H9 (cell line): ENCODE data around the gene RCC1. TPM values are rescaled to one million over a fixed set of nuclear protein-coding genes. Genes with fewer than 3 reads are reported as not detected.

Source experiments
- DNase-seq: peaks from one replicate; pipeline ENCODE4 v3.0.0-alpha.2; 2017
- H2AFZ ChIP-seq: one replicate; pipeline ENCODE4 v1.6.1; 2013; ENCODE audit warnings: mild to moderate bottlenecking, low read length, control low read depth, moderate library complexity
- H2AK5ac ChIP-seq: 2 replicates; pipeline ENCODE4 v1.6.1; 2013; ENCODE audit warnings: low read length, control low read depth, mixed read lengths; ENCODE audit not compliant: insufficient read length
- H2BK120ac ChIP-seq: one replicate; pipeline ENCODE4 v1.6.1; 2013; ENCODE audit warnings: low read depth, mild to moderate bottlenecking, low read length, control low read depth, inconsistent platforms; ENCODE audit not compliant: poor library complexity, severe bottlenecking
- H2BK12ac ChIP-seq: 2 replicates; pipeline ENCODE4 v1.6.1; 2013; ENCODE audit warnings: low read length, control low read depth, mixed read lengths, low read depth; ENCODE audit not compliant: insufficient read length
- H2BK15ac ChIP-seq: 2 replicates; pipeline ENCODE4 v1.6.1; 2013; ENCODE audit warnings: low read depth, low read length, control low read depth
- H2BK20ac ChIP-seq: one replicate; pipeline ENCODE4 v1.6.1; 2013; ENCODE audit warnings: low read depth, mild to moderate bottlenecking, low read length, control low read depth, inconsistent platforms; ENCODE audit not compliant: poor library complexity, severe bottlenecking
- H2BK5ac ChIP-seq: 2 replicates; pipeline ENCODE4 v1.6.1; 2013; ENCODE audit warnings: low read length, control low read depth, mixed read lengths; ENCODE audit not compliant: insufficient read length
- H3K14ac ChIP-seq: 2 replicates; pipeline ENCODE4 v1.6.1; 2013; ENCODE audit warnings: low read length, control low read depth; ENCODE audit not compliant: insufficient read depth
- H3K18ac ChIP-seq: 2 replicates; pipeline ENCODE4 v1.6.1; 2013; ENCODE audit warnings: low read depth, mild to moderate bottlenecking, mixed read lengths, low read length, control low read depth; ENCODE audit not compliant: insufficient read length
- H3K23ac ChIP-seq: 2 replicates; pipeline ENCODE4 v1.6.1; 2013; ENCODE audit warnings: low read length, control low read depth, mixed read lengths, low read depth; ENCODE audit not compliant: insufficient read length
- H3K23me2 ChIP-seq: 2 replicates; pipeline ENCODE4 v1.6.1; 2013; ENCODE audit warnings: low read depth, mild to moderate bottlenecking, mixed read lengths, low read length, control low read depth; ENCODE audit not compliant: insufficient read length, poor library complexity, severe bottlenecking
- H3K27ac ChIP-seq: 2 replicates; pipeline ENCODE4 v1.5.1; 2013; ENCODE audit warnings: low read length, control low read depth, mixed read lengths, low read depth; ENCODE audit not compliant: insufficient read length
- H3K27me3 ChIP-seq: 2 replicates; pipeline ENCODE4 v1.6.1; 2013; ENCODE audit warnings: low read length, control low read depth, inconsistent platforms; ENCODE audit not compliant: insufficient read depth
- H3K4ac ChIP-seq: 2 replicates; pipeline ENCODE4 v1.6.1; 2013; ENCODE audit warnings: low read depth, mild to moderate bottlenecking, control low read depth, inconsistent platforms, low read length, moderate library complexity
- H3K4me1 ChIP-seq: 2 replicates; pipeline ENCODE4 v1.6.1; 2013; ENCODE audit warnings: low read length, control low read depth, inconsistent platforms; ENCODE audit not compliant: insufficient read depth
- H3K4me2 ChIP-seq: 2 replicates; pipeline ENCODE4 v1.6.1; 2013; ENCODE audit warnings: low read length, control low read depth, mixed read lengths; ENCODE audit not compliant: insufficient read length, insufficient read depth
- H3K56ac ChIP-seq: 2 replicates; pipeline ENCODE4 v1.6.1; 2013; ENCODE audit warnings: low read depth, mild to moderate bottlenecking, mixed read lengths, low read length, control low read depth; ENCODE audit not compliant: insufficient read length
- H3K79me1 ChIP-seq: 2 replicates; pipeline ENCODE4 v1.6.1; 2013; ENCODE audit warnings: low read depth, mild to moderate bottlenecking, moderate library complexity, low read length, control low read depth, inconsistent platforms; ENCODE audit not compliant: insufficient read depth, poor library complexity, severe bottlenecking
- H3K79me2 ChIP-seq: 2 replicates; pipeline ENCODE4 v1.6.1; 2013; ENCODE audit warnings: low read length, control low read depth, inconsistent platforms; ENCODE audit not compliant: insufficient read depth
- H3K9ac ChIP-seq: 2 replicates; pipeline ENCODE4 v1.6.1; 2013; ENCODE audit warnings: low read length, control low read depth, mixed read lengths; ENCODE audit not compliant: insufficient read length; ENCODE audit errors: extremely low read depth
- H3K9me3 ChIP-seq: one replicate; pipeline ENCODE4 v1.6.1; 2013; ENCODE audit warnings: low read depth, low read length, inconsistent platforms; ENCODE audit not compliant: control insufficient read depth
- H3T11ph ChIP-seq: one replicate; pipeline ENCODE4 v1.6.1; 2013; ENCODE audit warnings: mild to moderate bottlenecking, low read length, control low read depth, inconsistent platforms
- H4K20me1 ChIP-seq: one replicate; pipeline ENCODE4 v1.6.1; 2013; ENCODE audit not compliant: control insufficient read depth, insufficient read length, insufficient read depth
- H4K5ac ChIP-seq: 2 replicates; pipeline ENCODE4 v1.6.1; 2013; ENCODE audit warnings: low read depth, mild to moderate bottlenecking, mixed read lengths, low read length, control low read depth; ENCODE audit not compliant: insufficient read length
- H4K8ac ChIP-seq: replicated peaks from 2 replicates; pipeline ENCODE4 v1.6.1; 2013; ENCODE audit warnings: low read length, control low read depth, mixed read lengths, low read depth; ENCODE audit not compliant: insufficient read length
- H4K91ac ChIP-seq: 2 replicates; pipeline ENCODE4 v1.6.1; 2013; ENCODE audit warnings: low read depth, mild to moderate bottlenecking, moderate library complexity, mixed read lengths, low read length, control low read depth; ENCODE audit not compliant: insufficient read length
- H3K27ac Mint-ChIP-seq, 3 experiments: 2 replicates in 2 of 3; 3 replicates in 1 of 3; pipeline ENCODE4 v1.8.0; 2020 to 2021; ENCODE audit warnings: mixed read lengths in 3 of 3, mild to moderate bottlenecking in 1 of 3, moderate library complexity in 1 of 3
- H3K27me3 Mint-ChIP-seq: 2 replicates; pipeline ENCODE4 v1.8.0; 2021; ENCODE audit warnings: low read depth, mild to moderate bottlenecking, moderate library complexity, mixed read lengths
- H3K36me3 Mint-ChIP-seq, 3 experiments: 2 replicates in 2 of 3; 3 replicates in 1 of 3; pipeline ENCODE4 v1.8.0; 2020 to 2021; ENCODE audit warnings: low read depth in 3 of 3, mixed read lengths in 3 of 3; ENCODE audit not compliant: insufficient read depth in 1 of 3
- H3K4me1 Mint-ChIP-seq, 2 experiments: 2 replicates each; pipeline ENCODE4 v1.8.0; 2020; ENCODE audit warnings: mixed read lengths in 2 of 2
- H3K4me3 Mint-ChIP-seq, 2 experiments: 2 replicates in 1 of 2; 3 replicates in 1 of 2; pipeline ENCODE4 v1.8.0; 2020 to 2021; ENCODE audit warnings: mild to moderate bottlenecking in 2 of 2, mixed read lengths in 2 of 2, moderate library complexity in 1 of 2
- H3K9me3 Mint-ChIP-seq, 2 experiments: 2 replicates in 1 of 2; 3 replicates in 1 of 2; pipeline ENCODE4 v1.8.0; 2020; ENCODE audit warnings: mild to moderate bottlenecking in 2 of 2, mixed read lengths in 2 of 2, moderate library complexity in 1 of 2
- WGBS: extraction: QIAGEN DNeasy Blood & Tissue Kit; methylation state at CpG from one replicate; pipeline ENCODE4 v1.1.7; 2013; ENCODE audit warnings: missing lambda C conversion rate, low lambda C conversion rate, mixed read lengths; ENCODE audit not compliant: insufficient read length; ENCODE audit errors: extremely low coverage; 5-methylcytosine and 5-hydroxymethylcytosine counted together
- total RNA-seq: library from RNA; stranded (reverse); gene quantifications from 2 replicates; pipeline ENCODE4 v1.2.1, GENCODE V29; 2021
- TF ChIP-seq, protein P1 (sequence below): fragments of 200-600 bp; sonication (generic); conservative IDR thresholded peaks from 3 replicates; pipeline ENCODE4 v1.8.0; 2021; ENCODE audit warnings: antibody characterized with exemption, mild to moderate bottlenecking

Gene RCC1
- total RNA-seq, 1 experiment from 2014 or later, result 93.6 TPM

DNA sequence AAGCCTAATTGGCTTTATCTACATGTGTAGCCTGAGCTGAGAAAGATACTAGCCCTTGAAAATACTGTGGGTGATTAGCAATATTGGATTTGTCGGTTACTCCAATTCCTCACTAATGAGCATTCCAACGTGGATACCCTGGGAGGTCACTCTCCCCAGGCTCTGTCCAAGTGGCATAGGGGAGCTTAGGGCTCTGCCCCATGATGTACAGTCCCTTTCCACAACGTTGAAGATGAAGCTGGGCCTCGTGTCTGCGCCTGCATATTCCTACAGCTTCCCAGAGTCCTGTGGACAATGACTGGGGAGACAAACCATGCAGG lies 2.6 kb downstream of the RCC1 start:
- H3K23me2 ChIP-seq, result peaks cover 4% of the 10 kb centered on the region
- no peaks in the 10 kb centered on the region for H3K27me3 ChIP-seq
- no peak overlapping the region for H2AFZ ChIP-seq
- no peaks in the 10 kb centered on the region for H3K79me2 ChIP-seq
- H3K79me1 ChIP-seq, result no peaks in the 10 kb centered on the region
- H3K27ac Mint-ChIP-seq, result peak overlapping the region; percentile 96 to 99 (median 99)
- H3K4me2 ChIP-seq, result peak overlapping the region; percentile 65
- H3K9me3 Mint-ChIP-seq, result peaks cover 7 to 8% of the 10 kb centered on the region in 2 experiments
- peaks cover 50% of the 10 kb centered on the region for H3K27me3 Mint-ChIP-seq
- peaks cover 3% of the 10 kb centered on the region for H4K20me1 ChIP-seq
- H3K4me1 ChIP-seq, result peaks cover 2% of the 10 kb centered on the region; the same call in 1 of the 2 replicates
- no peak overlapping the region for H2AK5ac ChIP-seq
- no peak overlapping the region for H2BK20ac ChIP-seq
- peak overlapping the region; percentile 89 for H3K27ac ChIP-seq
- no peak overlapping the region for H2BK15ac ChIP-seq
- no peak overlapping the region for H4K5ac ChIP-seq
- H3K18ac ChIP-seq, result peak overlapping the region; percentile 0
- H4K8ac ChIP-seq, result no peak overlapping the region
- TF ChIP-seq, protein P1, sequence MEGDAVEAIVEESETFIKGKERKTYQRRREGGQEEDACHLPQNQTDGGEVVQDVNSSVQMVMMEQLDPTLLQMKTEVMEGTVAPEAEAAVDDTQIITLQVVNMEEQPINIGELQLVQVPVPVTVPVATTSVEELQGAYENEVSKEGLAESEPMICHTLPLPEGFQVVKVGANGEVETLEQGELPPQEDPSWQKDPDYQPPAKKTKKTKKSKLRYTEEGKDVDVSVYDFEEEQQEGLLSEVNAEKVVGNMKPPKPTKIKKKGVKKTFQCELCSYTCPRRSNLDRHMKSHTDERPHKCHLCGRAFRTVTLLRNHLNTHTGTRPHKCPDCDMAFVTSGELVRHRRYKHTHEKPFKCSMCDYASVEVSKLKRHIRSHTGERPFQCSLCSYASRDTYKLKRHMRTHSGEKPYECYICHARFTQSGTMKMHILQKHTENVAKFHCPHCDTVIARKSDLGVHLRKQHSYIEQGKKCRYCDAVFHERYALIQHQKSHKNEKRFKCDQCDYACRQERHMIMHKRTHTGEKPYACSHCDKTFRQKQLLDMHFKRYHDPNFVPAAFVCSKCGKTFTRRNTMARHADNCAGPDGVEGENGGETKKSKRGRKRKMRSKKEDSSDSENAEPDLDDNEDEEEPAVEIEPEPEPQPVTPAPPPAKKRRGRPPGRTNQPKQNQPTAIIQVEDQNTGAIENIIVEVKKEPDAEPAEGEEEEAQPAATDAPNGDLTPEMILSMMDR, result no peak
- H2BK120ac ChIP-seq, result no peak overlapping the region
- peak overlapping the region; percentile 99 for H3K9ac ChIP-seq
- 0 out of 2 replicates have a peak overlapping the region, but pooled peaks have one; percentile 10 for H3K14ac ChIP-seq
- H3K23ac ChIP-seq, result no peak overlapping the region
- no peak overlapping the region for H3T11ph ChIP-seq
- H2BK5ac ChIP-seq, result no peak overlapping the region
- H4K91ac ChIP-seq, result no peak overlapping the region
- no peak for DNase-seq
- H3K9me3 ChIP-seq, result no peaks in the 10 kb centered on the region
- H3K4me3 Mint-ChIP-seq, result peak overlapping the region; percentile 97
- H3K4me1 Mint-ChIP-seq, result peaks cover 18 to 37% of the 10 kb centered on the region in 2 experiments
- H3K56ac ChIP-seq, result no peak overlapping the region
- WGBS, result no CpG with 5 or more reads among the region's 5 CpGs
- H3K36me3 Mint-ChIP-seq, result peaks cover 67 to 76% (median 75%) of the 10 kb centered on the region in 3 experiments
- H3K4ac ChIP-seq, result no peak overlapping the region
- no peak overlapping the region for H2BK12ac ChIP-seq
